ENCODE results near the gene HTR3D.
"Not testable (repeated sequence)": the region's sequence is repeated elsewhere in the genome, so short reads cannot be mapped to it uniquely, and the experiment has no call there.

HTR3D gene

DNA sequence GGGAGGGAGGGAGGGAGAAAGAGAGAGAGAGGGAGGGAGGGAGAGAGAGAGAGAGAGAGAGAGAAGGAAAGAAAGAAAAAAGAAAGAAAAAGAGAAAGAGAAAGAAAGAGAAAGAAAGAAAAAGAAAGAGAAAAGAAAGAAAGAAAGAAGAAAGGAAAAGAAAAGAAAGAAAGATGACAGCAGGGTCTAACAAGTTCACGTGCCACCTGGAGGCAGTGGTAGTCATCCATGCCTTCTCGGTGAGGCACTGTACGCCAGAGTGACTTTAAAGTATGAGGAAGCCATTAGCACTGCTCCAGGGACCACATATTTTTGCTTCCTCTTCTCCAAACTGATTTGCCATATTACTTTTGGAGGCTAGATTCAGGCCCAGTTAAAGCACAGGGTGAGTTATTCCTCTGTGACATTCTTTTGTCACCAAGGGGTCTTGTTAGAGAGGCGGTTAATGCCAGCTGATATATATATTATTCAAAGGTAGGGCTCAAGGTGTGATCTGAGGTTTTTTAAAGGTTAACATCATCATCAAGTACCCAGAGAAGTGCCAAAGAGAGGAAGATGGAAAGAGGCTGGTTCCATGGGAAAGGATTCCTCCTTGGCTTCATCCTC is at the start of gene HTR3D:
TSS of gene HTR3D (plus strand) at position 556 of the 606 bp plus-strand sequence. CDS start at position 556, 0 bp downstream.
- in situ Hi-C loops (cut with MboI; ENCODE audit: low sequenced_read_pairs): no loop called here

- in situ Hi-C loops (cut with MboI; ENCODE audit: low sequenced_read_pairs): no loop called here
These were observed 49.4 kb upstream of the HTR3D start for GRCh38 chr3:183981990-183982644.

- in situ Hi-C loops (cut with MboI; ENCODE audit: low sequenced_read_pairs): no loop called here
These were observed 47.3 kb upstream of the HTR3D start for GRCh38 chr3:183984127-183984740.

GRCh38 chr3:183984749-183985729 is 46.5 kb upstream of the HTR3D start:
- in situ Hi-C loops (cut with MboI; ENCODE audit: low sequenced_read_pairs): no loop called here

DNA sequence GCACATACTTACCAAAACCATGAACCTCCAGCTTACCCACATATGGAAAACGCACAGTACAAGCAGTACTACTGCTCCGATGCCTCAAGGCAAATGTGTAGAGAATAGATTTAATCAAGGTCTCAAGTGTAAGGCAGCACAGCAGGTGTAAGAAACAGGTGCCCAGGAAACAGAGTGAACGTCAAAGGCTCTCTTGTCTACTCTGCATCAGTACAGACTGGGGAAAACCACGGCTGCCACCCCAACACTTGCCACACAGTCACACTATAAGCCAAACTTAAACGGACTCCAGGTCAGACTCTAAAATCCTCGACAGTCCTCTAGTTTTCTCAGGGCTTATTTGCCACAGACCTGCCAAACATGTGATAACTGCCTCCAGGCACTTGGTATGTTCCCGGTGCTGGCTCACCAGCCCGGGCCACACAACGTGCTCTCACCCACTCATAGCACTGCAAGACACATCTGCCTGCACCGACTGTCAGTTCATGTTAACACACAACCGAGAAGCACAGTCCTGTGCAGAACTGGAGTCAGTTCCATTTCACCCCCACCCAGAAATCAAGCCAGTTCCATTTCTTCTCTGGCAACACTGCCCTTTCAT is 44.4 kb upstream of the HTR3D start:
- in situ Hi-C loops (cut with MboI; ENCODE audit: low sequenced_read_pairs): no loop called here

DNA sequence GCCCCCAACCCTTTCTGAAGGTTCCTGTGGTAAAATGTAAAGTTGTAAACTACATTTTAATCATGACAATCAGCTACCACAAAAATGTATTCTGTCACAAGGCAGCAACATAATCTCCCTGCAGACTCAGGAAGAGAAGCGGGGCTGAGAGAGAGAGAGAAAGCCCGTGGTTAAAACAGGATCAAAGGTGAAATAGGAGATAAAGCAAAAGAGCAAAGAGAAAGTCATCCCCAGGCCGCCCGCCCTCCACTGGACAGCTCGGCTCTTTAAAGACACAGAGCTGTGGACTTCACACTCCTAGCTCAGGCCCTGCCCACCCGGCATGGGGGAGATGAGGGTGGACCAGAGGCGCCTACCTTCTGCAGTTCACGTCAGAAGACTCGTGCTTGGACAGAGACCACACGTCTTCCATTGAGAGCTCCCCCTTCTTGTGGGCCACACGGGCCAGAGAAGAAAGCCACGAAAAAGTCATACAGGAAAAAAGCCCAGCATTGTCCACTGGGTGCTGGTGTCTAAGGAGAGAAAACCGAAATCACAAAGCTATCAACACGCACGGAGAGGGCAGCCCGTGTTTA is 43.2 kb upstream of the HTR3D start:
- in situ Hi-C loops (cut with MboI; ENCODE audit: low sequenced_read_pairs): no loop called here

DNA sequence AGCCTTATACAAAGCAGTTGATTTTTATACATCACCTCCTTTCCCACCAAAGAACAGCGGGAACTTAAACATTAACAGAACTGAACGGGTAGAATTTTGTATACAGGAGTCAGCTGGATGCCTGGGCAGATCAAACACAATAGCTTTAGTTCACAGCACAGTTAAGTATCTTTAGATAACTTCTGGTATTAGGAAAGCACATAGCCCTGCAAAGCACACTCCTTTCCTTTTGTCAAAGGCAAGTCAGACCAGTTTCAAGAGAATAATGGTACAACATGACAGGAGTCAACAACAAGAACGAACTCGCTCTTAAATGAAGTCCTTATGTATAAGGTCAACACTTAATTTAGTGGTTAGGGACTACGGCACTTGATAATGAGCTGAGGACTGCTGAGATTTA is 40.1 kb upstream of the HTR3D start:
- in situ Hi-C loops (cut with MboI; ENCODE audit: low sequenced_read_pairs): no loop called here

GRCh38 chr3:184001761-184002160 is 29.8 kb upstream of the HTR3D start:
- in situ Hi-C loops (cut with MboI; ENCODE audit: low sequenced_read_pairs): no loop called here

DNA sequence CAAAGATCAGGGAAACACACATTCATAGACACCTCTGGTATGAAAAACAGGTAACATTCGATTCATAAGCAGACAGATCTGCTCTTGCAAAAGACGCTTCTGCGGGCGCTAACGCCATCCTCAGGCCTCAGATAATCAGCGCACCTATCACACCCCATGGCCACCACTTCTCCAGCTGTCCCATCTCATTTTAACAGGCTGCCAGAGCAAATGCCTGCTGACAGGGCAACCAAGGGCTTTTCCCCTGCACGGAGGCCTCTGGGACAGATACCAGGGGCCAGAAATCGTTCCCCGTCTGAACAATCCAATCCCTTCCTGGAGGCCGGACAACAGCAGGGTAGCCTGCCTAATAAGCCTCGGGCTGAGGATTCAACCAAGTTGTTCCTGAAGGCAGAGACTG is 29.1 kb upstream of the HTR3D start:
- in situ Hi-C loops (cut with MboI; ENCODE audit: low sequenced_read_pairs): no loop called here

DNA sequence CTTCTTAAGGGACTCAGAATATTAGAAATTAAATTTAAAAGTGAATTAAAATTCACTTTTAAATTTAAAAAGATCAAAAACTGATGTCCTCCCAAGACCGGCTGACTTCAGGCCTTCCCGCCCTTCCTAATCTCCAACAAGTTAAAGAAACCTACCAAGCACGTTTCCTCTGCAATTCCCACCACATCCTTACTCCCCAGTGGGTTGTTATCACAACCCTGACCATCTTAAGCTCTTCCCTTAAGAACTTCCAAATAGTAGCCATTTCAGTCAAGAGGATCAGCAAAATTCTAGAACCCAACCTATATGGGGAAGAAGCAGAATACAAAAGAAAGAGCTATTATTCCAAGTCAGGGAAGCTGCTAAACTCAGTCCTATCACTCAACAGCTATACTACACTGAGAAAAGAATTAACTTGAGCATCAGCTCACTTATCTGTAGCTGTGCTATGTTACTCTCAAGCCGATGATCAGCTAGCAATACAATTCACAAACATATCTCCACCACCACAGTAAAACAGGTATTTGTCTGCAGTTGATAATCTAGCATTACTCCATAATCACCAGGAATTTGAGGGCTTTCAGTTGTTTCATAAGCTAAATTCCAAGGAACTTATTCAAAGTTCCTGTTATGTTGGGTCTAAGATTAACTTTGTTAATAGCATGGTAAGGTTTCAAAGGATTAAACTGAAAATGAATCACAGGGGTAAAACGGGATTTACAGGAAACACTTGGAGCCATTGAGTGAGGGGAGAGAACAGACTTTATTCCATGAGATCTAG is 28.2 kb upstream of the HTR3D start:
- in situ Hi-C loops (cut with MboI; ENCODE audit: low sequenced_read_pairs): no loop called here

GRCh38 chr3:184004476-184004875 is 27.1 kb upstream of the HTR3D start:
- in situ Hi-C loops (cut with MboI; ENCODE audit: low sequenced_read_pairs): no loop called here

- in situ Hi-C loops (cut with MboI; ENCODE audit: low sequenced_read_pairs): no loop called here
These were observed 25.5 kb upstream of the HTR3D start for GRCh38 chr3:184005941-184006507.

GRCh38 chr3:184007143-184007813 is 24.3 kb upstream of the HTR3D start:
- in situ Hi-C loops (cut with MboI; ENCODE audit: low sequenced_read_pairs): not testable (repeated sequence)

- in situ Hi-C loops (cut with MboI; ENCODE audit: low sequenced_read_pairs): no loop called here
These were observed 23.4 kb upstream of the HTR3D start for GRCh38 chr3:184008161-184008560.

DNA sequence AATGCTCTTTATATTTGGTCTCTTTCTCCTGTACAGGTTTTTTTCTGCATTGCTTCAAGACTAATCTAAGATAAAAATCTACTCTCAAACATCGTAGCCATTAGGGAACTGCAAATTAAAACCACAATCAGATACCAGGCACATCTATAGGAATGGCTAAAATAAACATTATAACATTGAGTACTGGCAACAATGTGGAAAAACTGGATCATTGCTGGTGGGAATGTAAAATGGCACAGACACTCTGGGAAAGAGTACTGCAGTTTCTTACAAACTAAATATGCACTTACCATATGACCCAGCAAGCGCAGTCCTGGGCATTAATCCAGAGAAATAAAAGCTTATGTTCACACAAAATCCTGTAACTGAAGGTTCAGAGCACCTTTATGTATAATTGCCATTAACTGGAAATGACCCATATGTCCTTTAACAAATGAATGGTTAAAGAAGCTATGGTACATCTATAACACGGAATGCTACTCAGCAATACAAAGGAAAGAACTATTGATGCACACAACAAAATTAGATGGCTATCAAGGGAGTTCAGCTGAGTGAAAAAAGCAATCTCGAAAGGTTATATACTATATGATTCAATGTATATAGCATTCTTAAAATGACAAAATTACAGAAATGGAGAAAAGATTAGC is 20.2 kb upstream of the HTR3D start:
- in situ Hi-C loops (cut with MboI; ENCODE audit: low sequenced_read_pairs): no loop called here

DNA sequence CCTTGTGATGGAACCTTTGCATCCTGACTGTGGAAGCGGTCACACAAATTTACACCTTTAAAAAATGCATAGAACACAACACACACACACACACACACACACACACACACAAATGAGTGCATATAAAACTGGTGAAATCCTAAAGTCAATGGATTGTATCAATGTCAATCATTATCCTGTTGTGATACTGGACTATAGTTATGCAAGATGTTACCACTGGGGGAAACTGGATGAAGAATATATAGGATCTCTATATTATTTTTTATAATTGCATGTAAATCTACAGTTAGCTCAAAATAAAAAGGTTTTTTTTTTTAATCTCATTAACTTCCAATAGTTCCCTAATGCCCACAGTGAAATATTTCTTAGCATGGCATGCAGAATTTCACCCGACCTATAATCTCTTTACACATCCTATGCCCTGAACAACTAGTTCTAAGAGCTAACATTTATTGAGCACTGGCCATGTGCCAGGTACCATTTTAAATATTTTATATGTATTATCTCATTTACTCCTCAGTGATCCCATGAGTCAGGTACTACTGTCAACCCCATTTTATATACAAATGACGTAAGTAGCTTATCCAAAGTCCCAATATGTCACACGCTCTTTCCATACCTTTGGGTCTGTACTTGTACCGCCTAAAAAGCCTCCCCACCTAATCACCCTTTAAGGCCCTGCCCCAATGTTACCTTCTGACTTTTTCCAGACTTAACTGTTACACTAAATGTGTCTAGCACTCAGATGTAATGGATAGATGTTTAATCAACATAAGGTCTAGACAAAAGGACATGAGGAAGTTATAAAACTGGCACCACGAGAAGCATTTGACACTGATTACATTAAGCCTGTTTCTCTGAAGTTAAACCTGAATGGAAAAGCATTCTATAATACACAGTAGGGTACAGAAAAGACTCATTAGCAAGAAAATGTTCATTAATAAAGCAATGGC is 19.3 kb upstream of the HTR3D start:
- in situ Hi-C loops (cut with MboI; ENCODE audit: low sequenced_read_pairs): no loop called here

DNA sequence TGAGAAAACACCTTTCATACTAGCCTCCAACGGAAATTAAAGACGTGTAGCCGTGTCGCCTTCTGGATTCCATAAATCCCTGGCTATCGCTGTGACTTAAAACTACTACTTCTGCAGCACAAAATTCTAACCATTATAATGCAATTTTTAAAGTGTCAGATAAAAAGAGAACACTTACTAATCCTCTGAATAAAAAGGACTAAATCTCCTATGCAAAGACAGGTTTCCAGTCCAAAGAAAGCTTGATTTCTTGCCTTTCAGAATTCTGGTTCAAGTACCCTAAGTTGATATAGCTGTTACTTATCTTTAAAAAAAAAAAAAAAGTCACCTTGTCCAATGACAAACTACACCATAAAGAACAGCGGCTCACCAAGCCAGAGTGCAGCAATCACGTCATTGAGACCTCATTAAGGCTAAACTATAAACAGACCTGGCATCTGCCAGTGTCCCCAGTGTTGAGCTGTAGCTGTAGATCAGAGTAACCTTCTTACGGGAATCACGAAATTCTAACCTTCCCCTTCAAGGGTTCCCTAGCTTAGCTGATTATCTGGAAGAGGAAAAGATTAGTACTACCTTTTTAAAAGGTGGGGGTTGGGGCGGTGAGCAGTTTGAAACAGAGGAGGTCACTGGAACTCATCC is 16.0 kb upstream of the HTR3D start:
- in situ Hi-C loops (cut with MboI; ENCODE audit: low sequenced_read_pairs): no loop called here

All from HL-60/S4 (cell line).